ENCODE measurements around the gene OR8J3.

DNA sequence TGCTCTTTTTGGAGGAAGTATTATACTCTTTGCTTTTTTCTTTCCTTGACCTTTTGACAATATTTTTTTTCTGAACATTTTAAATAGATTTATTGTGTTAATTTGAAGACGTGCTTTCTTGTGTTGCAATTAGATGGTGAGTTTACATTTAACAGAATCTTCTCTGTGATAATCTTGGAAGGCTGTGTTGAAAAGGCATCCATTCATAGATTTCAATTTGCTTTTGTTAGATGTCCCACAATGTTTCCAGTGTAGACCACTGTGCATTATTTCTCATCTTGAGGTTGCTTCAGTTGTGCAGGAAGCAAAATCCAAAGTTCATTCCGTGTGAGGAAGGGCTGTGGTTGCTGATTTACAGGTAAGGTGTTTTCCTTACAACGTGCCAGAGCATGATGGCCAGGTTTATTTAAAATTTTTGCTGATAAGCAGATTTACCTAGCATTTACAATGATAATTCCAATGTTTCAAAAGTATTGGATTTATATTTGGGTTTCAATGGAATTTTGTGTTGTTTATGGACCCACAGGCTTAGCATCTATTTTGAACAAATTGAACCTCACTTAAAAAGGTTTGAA lies 32.3 kb upstream of the OR8J3 start:
- TF ChIP-seq EP300 (IDR thresholded peaks at IDR 0.05) (no peak), POLR2AphosphoS5 (IDR thresholded peaks at IDR 0.05) (no peak), POLR2A (IDR thresholded peaks at IDR 0.05) (no peak)
- TF ChIP-seq, protein P1, sequence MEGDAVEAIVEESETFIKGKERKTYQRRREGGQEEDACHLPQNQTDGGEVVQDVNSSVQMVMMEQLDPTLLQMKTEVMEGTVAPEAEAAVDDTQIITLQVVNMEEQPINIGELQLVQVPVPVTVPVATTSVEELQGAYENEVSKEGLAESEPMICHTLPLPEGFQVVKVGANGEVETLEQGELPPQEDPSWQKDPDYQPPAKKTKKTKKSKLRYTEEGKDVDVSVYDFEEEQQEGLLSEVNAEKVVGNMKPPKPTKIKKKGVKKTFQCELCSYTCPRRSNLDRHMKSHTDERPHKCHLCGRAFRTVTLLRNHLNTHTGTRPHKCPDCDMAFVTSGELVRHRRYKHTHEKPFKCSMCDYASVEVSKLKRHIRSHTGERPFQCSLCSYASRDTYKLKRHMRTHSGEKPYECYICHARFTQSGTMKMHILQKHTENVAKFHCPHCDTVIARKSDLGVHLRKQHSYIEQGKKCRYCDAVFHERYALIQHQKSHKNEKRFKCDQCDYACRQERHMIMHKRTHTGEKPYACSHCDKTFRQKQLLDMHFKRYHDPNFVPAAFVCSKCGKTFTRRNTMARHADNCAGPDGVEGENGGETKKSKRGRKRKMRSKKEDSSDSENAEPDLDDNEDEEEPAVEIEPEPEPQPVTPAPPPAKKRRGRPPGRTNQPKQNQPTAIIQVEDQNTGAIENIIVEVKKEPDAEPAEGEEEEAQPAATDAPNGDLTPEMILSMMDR (IDR thresholded peaks at IDR 0.05), result no peak

Data from suprapubic skin (tissue), 4 donors.